ENCODE data around the gene PLCL1.

DNA sequence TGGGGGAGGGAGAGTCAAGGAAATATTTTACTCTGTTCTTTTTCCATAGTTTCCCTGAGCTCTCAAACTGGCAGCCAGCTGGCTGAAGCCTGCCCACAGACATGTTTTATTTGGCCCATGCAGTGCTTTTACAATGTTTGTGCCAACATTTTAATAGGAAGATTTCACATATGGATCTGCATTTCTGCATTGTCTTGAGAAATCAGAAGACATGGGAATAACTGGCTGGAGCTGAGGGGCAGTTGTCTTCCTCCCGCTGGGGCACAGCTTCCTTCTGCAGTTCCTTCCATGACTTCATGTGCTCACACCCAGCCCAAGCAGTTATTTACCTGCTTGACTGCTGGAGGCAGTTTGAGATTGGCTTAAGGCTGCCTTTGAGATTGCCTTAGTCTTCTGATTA lies 74.4 kb downstream of the PLCL1 start:
- TF ChIP-seq, protein P1, sequence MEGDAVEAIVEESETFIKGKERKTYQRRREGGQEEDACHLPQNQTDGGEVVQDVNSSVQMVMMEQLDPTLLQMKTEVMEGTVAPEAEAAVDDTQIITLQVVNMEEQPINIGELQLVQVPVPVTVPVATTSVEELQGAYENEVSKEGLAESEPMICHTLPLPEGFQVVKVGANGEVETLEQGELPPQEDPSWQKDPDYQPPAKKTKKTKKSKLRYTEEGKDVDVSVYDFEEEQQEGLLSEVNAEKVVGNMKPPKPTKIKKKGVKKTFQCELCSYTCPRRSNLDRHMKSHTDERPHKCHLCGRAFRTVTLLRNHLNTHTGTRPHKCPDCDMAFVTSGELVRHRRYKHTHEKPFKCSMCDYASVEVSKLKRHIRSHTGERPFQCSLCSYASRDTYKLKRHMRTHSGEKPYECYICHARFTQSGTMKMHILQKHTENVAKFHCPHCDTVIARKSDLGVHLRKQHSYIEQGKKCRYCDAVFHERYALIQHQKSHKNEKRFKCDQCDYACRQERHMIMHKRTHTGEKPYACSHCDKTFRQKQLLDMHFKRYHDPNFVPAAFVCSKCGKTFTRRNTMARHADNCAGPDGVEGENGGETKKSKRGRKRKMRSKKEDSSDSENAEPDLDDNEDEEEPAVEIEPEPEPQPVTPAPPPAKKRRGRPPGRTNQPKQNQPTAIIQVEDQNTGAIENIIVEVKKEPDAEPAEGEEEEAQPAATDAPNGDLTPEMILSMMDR (IDR thresholded peaks at IDR 0.05; ENCODE audit: low read depth, low read length) = no peak
- no peak for TF ChIP-seq MYC (IDR thresholded peaks at IDR 0.05; ENCODE audit: low read depth, low read length)
